ENCODE measurements around the gene NUMBL. TPM values are rescaled to one million over a fixed set of nuclear protein-coding genes. Genes with fewer than 3 reads are reported as not detected.
A peak's percentile ranks its signal among the peaks of the same experiment; 100 is the strongest.

Gene NUMBL
- 10 to 100 TPM; 11.2 to 45.8 (median 36.0) TPM for total RNA-seq

DNA sequence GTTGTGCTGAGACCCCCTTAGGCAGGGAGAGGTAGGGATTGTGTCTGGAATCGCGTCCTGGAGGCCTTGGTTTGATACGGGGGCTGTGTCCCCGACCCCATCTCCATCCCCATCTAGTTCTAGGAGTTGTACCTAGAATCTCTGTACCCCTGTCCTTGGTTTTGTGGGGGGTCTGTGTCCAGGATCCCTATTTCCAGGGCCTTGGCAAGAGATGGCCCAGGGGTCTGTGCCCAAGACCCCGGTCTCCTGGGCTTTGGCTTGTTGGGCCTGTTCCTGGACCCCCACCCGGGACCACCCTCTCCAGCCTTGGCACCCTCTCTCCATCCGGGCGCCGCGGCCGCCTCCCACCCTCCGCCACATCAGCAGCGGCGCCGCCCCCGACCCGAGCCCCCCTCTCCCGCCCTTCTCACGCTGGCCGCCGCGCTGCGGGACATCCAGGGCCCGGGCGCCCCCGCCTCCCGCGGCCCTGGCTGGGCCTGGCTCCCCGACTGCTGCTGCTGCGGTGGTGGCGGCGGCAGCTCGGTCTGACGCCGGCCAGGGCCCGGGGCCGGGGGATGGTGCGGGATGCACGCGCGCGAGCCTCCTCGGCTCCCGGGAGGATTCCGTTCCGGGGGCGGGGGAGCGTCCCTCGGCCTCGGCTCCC lies at the start of gene NUMBL:
TSS of gene NUMBL (minus strand) at position 602 of the 643 bp plus-strand sequence. CDS start at position 434, 168 bp downstream.
- intact Hi-C loops (cut with DNase I; ENCODE audit: low total_unique reads) = no loop called here
- 4 to 7% methylated on average over 28 to 31 of the region's 50 CpGs for WGBS, 2 donors
- H3K4me3 ChIP-seq (ENCODE audit: low read depth, poor library complexity, severe bottlenecking) = peak within 1 kb of the TSS; percentile 64
- TF ChIP-seq, protein P1, sequence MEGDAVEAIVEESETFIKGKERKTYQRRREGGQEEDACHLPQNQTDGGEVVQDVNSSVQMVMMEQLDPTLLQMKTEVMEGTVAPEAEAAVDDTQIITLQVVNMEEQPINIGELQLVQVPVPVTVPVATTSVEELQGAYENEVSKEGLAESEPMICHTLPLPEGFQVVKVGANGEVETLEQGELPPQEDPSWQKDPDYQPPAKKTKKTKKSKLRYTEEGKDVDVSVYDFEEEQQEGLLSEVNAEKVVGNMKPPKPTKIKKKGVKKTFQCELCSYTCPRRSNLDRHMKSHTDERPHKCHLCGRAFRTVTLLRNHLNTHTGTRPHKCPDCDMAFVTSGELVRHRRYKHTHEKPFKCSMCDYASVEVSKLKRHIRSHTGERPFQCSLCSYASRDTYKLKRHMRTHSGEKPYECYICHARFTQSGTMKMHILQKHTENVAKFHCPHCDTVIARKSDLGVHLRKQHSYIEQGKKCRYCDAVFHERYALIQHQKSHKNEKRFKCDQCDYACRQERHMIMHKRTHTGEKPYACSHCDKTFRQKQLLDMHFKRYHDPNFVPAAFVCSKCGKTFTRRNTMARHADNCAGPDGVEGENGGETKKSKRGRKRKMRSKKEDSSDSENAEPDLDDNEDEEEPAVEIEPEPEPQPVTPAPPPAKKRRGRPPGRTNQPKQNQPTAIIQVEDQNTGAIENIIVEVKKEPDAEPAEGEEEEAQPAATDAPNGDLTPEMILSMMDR (IDR thresholded peaks at IDR 0.05) = no peak
- no peak for TF ChIP-seq POLR2A (IDR thresholded peaks at IDR 0.05)
- no peak for DNase-seq (ENCODE audit: low spot score in 2 of 2)

DNA sequence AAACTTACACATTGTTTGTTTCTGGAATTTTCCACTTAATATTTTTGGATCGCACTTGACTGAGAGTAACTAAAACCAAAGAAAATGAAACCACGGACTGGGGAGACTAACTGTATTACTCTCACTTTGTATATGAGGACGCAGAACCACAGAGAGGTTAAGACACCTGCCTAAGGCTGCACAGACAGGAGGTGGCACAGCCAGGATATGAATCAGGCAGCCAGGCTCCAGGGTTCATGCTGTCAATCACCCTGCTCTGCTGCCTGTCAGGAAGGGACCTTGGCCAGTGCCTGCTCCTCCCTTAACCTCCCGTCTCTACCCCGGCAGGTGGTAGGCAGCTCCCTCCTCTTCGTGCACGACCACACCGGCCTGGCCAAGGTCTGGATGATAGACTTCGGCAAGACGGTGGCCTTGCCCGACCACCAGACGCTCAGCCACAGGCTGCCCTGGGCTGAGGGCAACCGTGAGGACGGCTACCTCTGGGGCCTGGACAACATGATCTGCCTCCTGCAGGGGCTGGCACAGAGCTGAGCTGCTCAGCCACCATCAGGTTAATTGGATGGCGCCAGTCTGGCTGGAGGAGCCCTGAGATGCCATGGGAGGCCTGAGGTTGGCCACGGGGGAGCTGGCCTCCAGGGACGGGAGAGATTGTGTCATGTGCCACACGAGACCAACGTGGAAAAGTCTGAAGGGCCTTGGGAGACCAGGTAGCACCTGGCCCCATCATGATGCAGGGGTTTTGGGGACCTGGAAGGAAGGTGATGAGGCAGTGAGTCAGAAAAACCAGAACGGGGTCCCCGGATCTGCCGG lies 48.8 kb upstream of the NUMBL start:
- intact Hi-C loops (cut with DNase I; ENCODE audit: low total_unique reads) = no loop called here
- peak in 1 of 2 donors; percentile 86 for DNase-seq (ENCODE audit: low spot score in 2 of 2)
- TF ChIP-seq, protein P1 (IDR thresholded peaks at IDR 0.05) = no peak
- no peak for TF ChIP-seq POLR2A (IDR thresholded peaks at IDR 0.05)
- no peak overlapping the region for H3K4me3 ChIP-seq (ENCODE audit: low read depth, poor library complexity, severe bottlenecking)
- 73 to 80% methylated on average over 20 to 22 of the region's 22 CpGs for WGBS, 2 donors

DNA sequence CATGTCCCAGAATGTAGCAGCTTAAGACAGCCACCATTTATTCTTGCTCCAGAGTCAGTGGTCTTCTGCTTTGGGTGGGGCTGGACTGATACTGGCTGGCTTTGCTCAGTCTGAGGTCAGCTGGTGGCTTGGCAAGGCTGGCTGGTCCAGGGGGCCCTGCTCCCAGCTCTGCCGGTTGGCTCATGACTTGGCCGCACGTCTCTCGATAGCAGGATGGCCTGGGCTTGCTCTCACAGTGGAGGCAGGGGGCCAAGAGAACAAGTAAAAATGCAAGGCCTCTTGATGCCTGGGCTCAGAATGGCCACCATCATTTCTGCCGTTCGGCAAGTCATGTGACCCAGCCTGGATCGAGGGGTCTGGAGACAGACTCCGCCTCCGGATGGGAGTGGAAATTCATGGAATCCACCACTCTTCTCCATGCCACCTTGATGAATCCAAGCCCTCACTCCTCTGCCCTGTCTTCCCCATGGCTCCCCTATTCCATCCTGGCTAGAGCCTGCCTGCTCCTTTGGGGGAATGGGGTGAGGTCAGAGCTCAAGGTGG lies 46.7 kb upstream of the NUMBL start:
- no peak overlapping the region for H3K4me3 ChIP-seq (ENCODE audit: low read depth, poor library complexity, severe bottlenecking)
- 71 to 84% methylated on average over 9 of the region's 9 CpGs for WGBS, 2 donors
- DNase-seq (ENCODE audit: low spot score in 2 of 2) = peak in 1 of 2 donors; percentile 81
- TF ChIP-seq, protein P1 (IDR thresholded peaks at IDR 0.05) = no peak
- TF ChIP-seq POLR2A (IDR thresholded peaks at IDR 0.05) = no peak
- intact Hi-C loops (cut with DNase I; ENCODE audit: low total_unique reads) = no loop called here

DNA sequence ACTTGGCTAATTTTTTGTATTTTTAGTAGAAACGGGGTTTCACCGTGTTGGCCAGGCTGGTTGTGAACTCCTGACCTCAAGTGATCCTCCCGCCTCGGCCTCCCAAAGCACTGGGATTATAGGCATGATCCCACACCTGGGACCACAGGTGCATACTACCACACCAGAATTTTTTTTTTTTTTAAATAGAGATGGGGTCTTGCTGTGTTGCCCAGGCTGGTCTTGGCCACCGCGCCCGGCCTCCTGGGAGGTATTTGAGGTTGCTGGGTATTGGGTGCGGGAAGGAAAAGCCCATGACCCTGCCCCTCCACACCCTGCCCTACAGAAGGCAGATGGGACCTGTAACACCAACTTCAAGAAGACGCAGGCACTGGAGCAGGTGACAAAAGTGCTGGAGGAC lies 46.2 kb upstream of the NUMBL start:
- 86 to 97% methylated on average over 9 of the region's 9 CpGs for WGBS, 2 donors
- DNase-seq (ENCODE audit: low spot score in 2 of 2) = no peak
- intact Hi-C loops (cut with DNase I; ENCODE audit: low total_unique reads) = no loop called here
- no peak overlapping the region for H3K4me3 ChIP-seq (ENCODE audit: low read depth, poor library complexity, severe bottlenecking)
- no peak for TF ChIP-seq POLR2A (IDR thresholded peaks at IDR 0.05)

DNA sequence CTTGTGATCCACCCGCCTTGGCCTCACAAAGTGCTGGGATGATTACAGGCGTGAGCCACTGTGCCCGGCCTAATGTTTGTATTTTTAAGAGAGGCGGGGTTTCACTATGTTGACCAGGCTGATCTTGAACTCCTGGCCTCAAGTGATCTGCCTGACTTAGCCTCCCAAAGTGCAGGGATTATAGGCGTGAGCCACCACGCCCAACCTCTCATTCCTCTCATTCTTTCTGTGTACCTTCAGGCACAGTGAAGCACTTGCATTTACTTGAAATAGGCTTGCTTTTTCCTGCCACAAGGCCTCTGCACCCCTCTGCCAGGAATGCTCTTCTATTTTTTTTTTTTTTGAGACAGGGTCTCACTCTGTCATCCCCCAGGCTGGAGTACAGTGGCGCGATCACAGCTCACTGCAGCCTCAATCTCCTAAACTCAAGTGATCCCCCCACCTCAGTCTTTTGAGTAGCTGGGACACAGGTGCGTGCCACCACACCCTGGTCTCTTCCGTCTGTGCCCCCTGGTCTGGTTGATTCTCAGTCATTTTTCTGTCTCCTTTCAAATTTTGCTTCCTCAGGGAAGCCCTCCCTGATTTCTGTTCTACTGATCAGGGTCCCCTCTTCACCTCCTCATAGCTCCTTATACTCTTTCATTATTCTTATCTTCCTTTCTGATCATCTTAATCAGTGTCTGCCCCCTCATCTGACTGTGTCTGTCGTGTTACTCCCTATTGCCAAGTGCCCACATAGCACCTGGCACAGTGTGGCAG lies 44.7 kb upstream of the NUMBL start:
- TF ChIP-seq, protein P1 (IDR thresholded peaks at IDR 0.05) = no peak
- TF ChIP-seq POLR2A (IDR thresholded peaks at IDR 0.05) = no peak
- no peak overlapping the region for H3K4me3 ChIP-seq (ENCODE audit: low read depth, poor library complexity, severe bottlenecking)
- 78 to 79% methylated on average over 11 of the region's 11 CpGs for WGBS, 2 donors
- intact Hi-C loops (cut with DNase I; ENCODE audit: low total_unique reads) = no loop called here
- DNase-seq (ENCODE audit: low spot score in 2 of 2) = no peak
